Measurements from ENCODE around the gene MGST1. TPM values are rescaled to one million over a fixed set of nuclear protein-coding genes. Genes with fewer than 3 reads are reported as not detected.

Gene MGST1
- total RNA-seq, 3 donors from 2014 or later (not counting 1 experiment from before 2014, with no cell fraction given): 0.40 to 4.3 (median 0.63) TPM

- Histone ChIP-seq H3K36me3 (ENCODE audit: control insufficient read depth, insufficient read depth, low read length) (no peaks in the 10 kb centered on the region), H3K4me1 (ENCODE audit: control insufficient read depth, insufficient read depth, low read length) (no peaks in the 10 kb centered on the region), H3K4me3 (ENCODE audit: low read length) (no peak overlapping the region), H3K27ac (ENCODE audit: low read length) (no peak overlapping the region), H3K9me3 (ENCODE audit: control insufficient read depth, insufficient read depth, low read length) (no peaks in the 10 kb centered on the region), H3K27me3 (ENCODE audit: control insufficient read depth, insufficient read depth, low read length) (no peaks in the 10 kb centered on the region)
- no peak for DNase-seq
- H3K27ac Mint-ChIP-seq: no peak overlapping the region
- no peaks in the 10 kb centered on the region for H3K4me1 Mint-ChIP-seq
- no peaks in the 10 kb centered on the region for H3K27me3 Mint-ChIP-seq (ENCODE audit: low read depth in 2 of 2)
- TF ChIP-seq CTCF (IDR thresholded peaks at IDR 0.05): no peak
- H3K4me3 Mint-ChIP-seq: no peak overlapping the region
- 7% methylated on average over 3 of the region's 3 CpGs for WGBS (ENCODE audit: insufficient coverage)
- H3K36me3 Mint-ChIP-seq: no peaks in the 10 kb centered on the region
- H3K9me3 Mint-ChIP-seq: peaks cover 13 to 23% of the 10 kb centered on the region in 2 donors
- ATAC-seq: no peak
- intact Hi-C loops (cut with micrococcal nuclease): no loop called here
These were observed 22.0 kb upstream of the MGST1 start for GRCh38 chr12:16325426-16325825.

GRCh38 chr12:16327963-16328362 lies 19.5 kb upstream of the MGST1 start:
- ATAC-seq: no peak

GRCh38 chr12:16329594-16329993 lies 17.9 kb upstream of the MGST1 start:
- DNase-seq (no peak), ATAC-seq (no peak)
- no peaks in the 10 kb centered on the region for H3K27me3 ChIP-seq (ENCODE audit: control insufficient read depth, insufficient read depth, low read length)
- H3K4me1 ChIP-seq (ENCODE audit: control insufficient read depth, insufficient read depth, low read length): no peaks in the 10 kb centered on the region
- H3K4me1 Mint-ChIP-seq: no peaks in the 10 kb centered on the region
- H3K4me3 ChIP-seq (ENCODE audit: low read length): no peak overlapping the region
- no peaks in the 10 kb centered on the region for H3K9me3 ChIP-seq (ENCODE audit: control insufficient read depth, insufficient read depth, low read length)
- no peak for TF ChIP-seq CTCF (IDR thresholded peaks at IDR 0.05)
- no peak overlapping the region for H3K27ac Mint-ChIP-seq
- no peak overlapping the region for H3K27ac ChIP-seq (ENCODE audit: low read length)
- no peaks in the 10 kb centered on the region for H3K36me3 Mint-ChIP-seq
- WGBS (ENCODE audit: insufficient coverage): 100% methylated on average over 1 of the region's 2 CpGs
- intact Hi-C loops (cut with micrococcal nuclease): no loop called here
- H3K4me3 Mint-ChIP-seq: no peak overlapping the region
- H3K27me3 Mint-ChIP-seq (ENCODE audit: low read depth in 2 of 2): no peaks in the 10 kb centered on the region
- H3K9me3 Mint-ChIP-seq: peaks cover 12 to 13% of the 10 kb centered on the region in 2 donors
- H3K36me3 ChIP-seq (ENCODE audit: control insufficient read depth, insufficient read depth, low read length): no peaks in the 10 kb centered on the region

More at GRCh38 chr12:16327963-16328362, 19.5 kb upstream of the MGST1 start:
- Mint-ChIP-seq H3K27ac (no peak overlapping the region), H3K36me3 (no peaks in the 10 kb centered on the region), H3K27me3 (ENCODE audit: low read depth in 2 of 2) (no peaks in the 10 kb centered on the region), H3K4me1 (no peaks in the 10 kb centered on the region), H3K4me3 (no peak overlapping the region), H3K9me3 (peaks cover 8 to 9% of the 10 kb centered on the region in 2 donors)
- WGBS (ENCODE audit: insufficient coverage): 86% methylated on average over 1 of the region's 1 CpG
- no peak for DNase-seq
- no peaks in the 10 kb centered on the region for H3K4me1 ChIP-seq (ENCODE audit: control insufficient read depth, insufficient read depth, low read length)
- H3K27ac ChIP-seq (ENCODE audit: low read length): no peak overlapping the region
- H3K36me3 ChIP-seq (ENCODE audit: control insufficient read depth, insufficient read depth, low read length): no peaks in the 10 kb centered on the region
- H3K4me3 ChIP-seq (ENCODE audit: low read length): no peak overlapping the region
- TF ChIP-seq CTCF (IDR thresholded peaks at IDR 0.05): no peak
- no peaks in the 10 kb centered on the region for H3K27me3 ChIP-seq (ENCODE audit: control insufficient read depth, insufficient read depth, low read length)
- intact Hi-C loops (cut with micrococcal nuclease): no loop called here
- no peaks in the 10 kb centered on the region for H3K9me3 ChIP-seq (ENCODE audit: control insufficient read depth, insufficient read depth, low read length)

- WGBS (ENCODE audit: insufficient coverage): 97% methylated on average over 3 of the region's 4 CpGs
- no peak for DNase-seq
- Histone ChIP-seq H3K9me3 (ENCODE audit: control insufficient read depth, insufficient read depth, low read length) (no peaks in the 10 kb centered on the region), H3K27me3 (ENCODE audit: control insufficient read depth, insufficient read depth, low read length) (no peaks in the 10 kb centered on the region), H3K4me3 (ENCODE audit: low read length) (no peak overlapping the region), H3K4me1 (ENCODE audit: control insufficient read depth, insufficient read depth, low read length) (no peaks in the 10 kb centered on the region), H3K27ac (ENCODE audit: low read length) (no peak overlapping the region), H3K36me3 (ENCODE audit: control insufficient read depth, insufficient read depth, low read length) (no peaks in the 10 kb centered on the region)
- ATAC-seq: no peak
- no peaks in the 10 kb centered on the region for H3K27me3 Mint-ChIP-seq (ENCODE audit: low read depth in 2 of 2)
- intact Hi-C loops (cut with micrococcal nuclease): no loop called here
- H3K9me3 Mint-ChIP-seq: peaks cover 13 to 18% of the 10 kb centered on the region in 2 donors
- H3K4me1 Mint-ChIP-seq: no peaks in the 10 kb centered on the region
- no peak for TF ChIP-seq CTCF (IDR thresholded peaks at IDR 0.05)
- no peaks in the 10 kb centered on the region for H3K36me3 Mint-ChIP-seq
- H3K4me3 Mint-ChIP-seq: no peak overlapping the region
- H3K27ac Mint-ChIP-seq: no peak overlapping the region
These were observed 16.9 kb upstream of the MGST1 start for GRCh38 chr12:16330560-16330959.

Measured in natural killer cell (primary cell).